HG02885 (cell line): Measurements from ENCODE around the gene ATP6V0E2.
A peak's percentile ranks its signal among the peaks of the same experiment; 100 is the strongest.
"Not testable (repeated sequence)": the region's sequence is repeated elsewhere in the genome, so short reads cannot be mapped to it uniquely, and the experiment has no call there.

Source experiments
- ATAC-seq: cut with Tn5 transposase; IDR thresholded peaks from one replicate; pipeline ENCODE4 v1.9.1; 2021; ENCODE audit warnings: mild to moderate bottlenecking; ENCODE audit not compliant: unreplicated experiment, poor library complexity

ATP6V0E2 gene

DNA sequence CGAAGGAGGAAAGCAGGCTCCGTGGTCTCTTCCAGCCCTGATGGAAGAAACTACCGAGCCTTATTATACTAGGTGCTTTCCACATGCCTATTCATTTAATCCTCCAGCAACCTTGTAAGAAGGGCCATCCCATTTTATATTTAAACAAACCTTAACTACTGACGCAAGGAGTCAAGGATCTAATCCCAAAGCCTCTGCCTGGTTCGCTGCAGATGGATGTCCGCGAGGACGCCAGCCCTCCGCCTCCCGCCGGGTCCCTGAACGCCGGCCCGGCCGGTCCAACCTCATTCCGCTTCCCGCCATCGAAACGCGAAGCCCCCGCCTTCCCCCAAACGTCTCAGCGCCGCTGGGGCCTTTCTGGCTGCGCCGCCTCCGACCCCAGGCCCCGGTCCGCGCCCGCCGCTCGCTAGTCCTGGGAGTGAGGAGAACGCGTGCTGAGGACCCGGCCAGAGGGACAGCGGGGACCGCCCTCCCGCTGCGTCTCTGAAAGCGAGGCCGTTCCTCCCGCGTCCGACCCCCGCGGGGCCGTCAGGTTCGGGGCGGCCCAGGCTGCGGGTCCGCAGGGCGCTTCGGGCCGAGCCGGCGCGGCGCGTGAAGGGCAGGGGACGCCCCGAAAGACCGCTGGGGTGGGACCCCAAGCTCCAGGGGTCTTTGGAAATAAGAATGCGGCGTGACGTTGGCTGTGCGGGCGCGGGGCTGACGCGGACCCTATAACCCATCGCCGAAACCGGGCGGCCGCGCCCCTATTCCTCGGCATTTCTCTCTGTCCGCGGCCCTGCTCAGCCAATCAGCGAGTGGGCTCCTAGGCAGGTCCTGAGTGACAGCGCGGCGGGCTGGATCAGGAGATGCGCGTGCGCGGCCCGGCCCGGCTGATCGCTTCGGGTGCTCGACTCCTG lies at the start of gene ATP6V0E2:
Gene ATP6V0E2 (plus strand): TSS at position 896 of the 896 bp plus-strand sequence. CDS start 97 bp downstream, outside the sequence.
- ATAC-seq = peak; percentile 93

- no peak for ATAC-seq
Observed at GRCh38 chr7:149824301-149824741, 49.4 kb upstream of the ATP6V0E2 start.

DNA sequence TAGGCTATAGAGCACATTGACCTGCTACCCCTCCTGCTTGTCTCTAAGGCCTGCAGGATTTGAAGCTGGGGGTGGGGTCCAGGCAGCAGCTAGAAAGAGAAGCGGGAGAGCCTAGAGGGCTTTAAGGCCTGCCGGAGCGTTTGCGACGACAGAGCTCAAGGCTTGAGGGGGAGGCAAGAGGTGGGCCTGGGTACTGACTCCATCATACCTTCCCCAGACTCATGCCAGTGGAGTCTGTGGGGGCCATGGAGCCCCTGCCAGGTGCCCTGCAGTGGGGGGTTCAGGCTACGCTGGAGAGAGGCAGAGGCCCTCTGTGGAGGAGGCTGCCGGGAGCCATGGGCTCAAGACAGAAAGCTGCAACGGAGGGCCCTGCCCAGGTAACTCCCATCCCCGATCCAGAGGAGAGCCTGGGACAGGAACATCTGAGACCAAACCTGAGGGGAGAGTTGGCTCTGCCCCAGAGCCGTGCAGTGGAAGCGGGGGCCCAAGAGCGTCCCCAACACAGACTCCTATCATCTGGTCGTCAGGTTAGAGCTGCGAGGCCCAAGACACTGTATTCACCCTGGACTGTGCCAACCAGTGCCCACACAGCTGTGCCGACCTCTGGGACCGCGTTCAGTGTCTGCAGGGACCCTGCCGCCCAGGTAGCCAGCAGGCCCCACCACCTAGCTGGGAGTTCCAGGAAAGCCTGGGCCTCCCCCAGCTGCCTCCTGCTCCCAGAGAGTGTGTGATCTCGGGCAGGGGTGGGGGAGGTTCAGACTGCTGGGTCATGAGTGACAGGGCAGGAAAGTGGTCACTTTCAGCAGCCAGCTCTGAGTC lies 48.8 kb upstream of the ATP6V0E2 start:
- ATAC-seq = no peak

GRCh38 chr7:149825567-149826343 lies 48.0 kb upstream of the ATP6V0E2 start:
- no peak for ATAC-seq

DNA sequence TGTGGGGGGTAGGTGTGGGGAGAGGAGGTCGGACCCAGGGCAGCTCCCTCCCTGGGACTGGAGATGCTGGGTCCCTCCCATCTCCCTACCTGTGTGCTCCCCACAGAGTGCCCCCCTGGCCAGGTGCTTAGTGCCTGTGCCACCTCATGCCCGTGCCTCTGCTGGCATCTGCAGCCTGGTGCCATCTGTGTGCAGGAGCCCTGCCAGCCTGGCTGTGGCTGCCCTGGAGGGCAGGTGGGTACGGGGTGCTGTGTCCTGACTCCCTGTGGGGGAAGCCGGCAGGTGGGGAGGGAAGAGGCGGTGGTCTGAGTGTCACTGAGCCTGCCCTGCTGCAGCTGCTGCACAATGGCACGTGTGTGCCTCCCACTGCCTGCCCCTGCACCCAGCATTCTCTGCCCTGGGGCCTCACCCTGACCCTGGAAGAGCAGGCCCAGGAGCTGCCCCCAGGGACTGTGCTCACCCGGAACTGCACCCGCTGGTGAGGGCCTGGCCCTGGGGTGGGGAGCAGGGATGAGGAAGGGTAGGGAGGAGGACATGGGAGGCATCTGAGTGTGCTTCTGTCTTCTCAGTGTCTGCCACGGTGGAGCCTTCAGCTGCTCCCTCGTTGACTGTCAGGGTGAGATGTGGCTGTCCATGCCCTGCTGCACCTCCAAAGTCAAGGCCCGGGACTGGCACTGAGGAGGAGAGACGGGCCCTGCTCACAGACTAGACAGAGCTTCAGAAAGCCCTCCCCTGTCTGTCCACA lies 47.3 kb upstream of the ATP6V0E2 start:
- no peak for ATAC-seq

GRCh38 chr7:149827089-149827981 lies 46.4 kb upstream of the ATP6V0E2 start:
- no peak for ATAC-seq

- no peak for ATAC-seq
Observed at GRCh38 chr7:149828357-149829309, 45.1 kb upstream of the ATP6V0E2 start.

DNA sequence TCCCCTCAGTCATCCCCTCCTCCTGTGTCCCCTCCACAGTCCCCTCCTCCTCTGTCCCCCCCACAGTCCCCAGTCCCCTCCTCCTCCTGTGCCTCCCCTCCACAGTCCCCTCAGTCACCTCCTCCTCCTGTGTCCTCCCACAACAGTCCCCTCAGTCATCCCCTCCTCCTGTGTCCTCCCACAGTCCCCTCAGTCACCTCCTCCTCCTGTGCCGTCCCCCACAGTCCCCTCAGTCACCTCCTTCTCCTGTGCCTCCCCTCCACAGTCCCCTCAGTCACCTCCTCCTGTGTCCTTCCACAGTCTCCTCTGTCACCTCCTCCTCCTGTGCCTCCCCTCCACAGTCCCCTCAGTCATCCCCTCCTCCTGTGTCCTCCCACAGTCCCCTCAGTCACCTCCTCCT lies 43.2 kb upstream of the ATP6V0E2 start:
- ATAC-seq = not testable (repeated sequence)

DNA sequence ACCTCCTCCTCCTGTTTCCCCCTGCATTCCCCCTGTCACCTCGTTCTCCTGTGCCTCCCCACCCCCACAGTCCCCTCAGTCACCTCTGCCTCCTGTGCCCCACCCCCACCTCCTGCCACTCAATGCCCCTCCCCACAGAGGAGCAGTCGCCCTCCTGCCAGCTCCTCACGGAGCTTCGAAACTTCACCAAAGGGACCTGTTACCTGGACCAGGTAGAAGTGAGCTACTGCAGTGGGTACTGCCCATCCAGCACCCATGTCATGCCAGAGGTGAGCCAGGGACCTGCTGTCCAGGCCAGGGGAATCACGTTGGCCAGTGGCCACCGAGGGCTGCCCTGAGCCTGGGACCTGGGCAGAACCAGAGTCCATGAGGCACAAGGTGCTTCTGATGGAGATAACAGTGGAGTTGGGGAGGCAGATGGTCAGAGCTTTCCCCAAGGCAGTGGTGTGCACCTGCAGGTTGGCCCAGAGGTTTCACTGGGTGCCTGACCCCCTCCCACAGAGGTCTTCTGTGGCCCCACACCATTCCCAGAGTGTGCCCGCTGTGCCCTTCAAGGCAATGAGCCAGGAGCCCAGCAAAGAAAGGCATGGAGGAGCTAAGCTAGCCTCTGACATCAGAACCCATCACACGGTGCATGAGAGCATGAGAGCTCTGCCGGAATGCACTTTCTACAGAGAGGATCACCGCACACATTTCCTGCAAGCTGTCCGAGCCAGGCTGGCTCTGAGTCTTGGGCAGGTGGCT lies 42.6 kb upstream of the ATP6V0E2 start:
- ATAC-seq = no peak

- ATAC-seq = no peak
Observed at GRCh38 chr7:149831741-149832219, 42.0 kb upstream of the ATP6V0E2 start.

DNA sequence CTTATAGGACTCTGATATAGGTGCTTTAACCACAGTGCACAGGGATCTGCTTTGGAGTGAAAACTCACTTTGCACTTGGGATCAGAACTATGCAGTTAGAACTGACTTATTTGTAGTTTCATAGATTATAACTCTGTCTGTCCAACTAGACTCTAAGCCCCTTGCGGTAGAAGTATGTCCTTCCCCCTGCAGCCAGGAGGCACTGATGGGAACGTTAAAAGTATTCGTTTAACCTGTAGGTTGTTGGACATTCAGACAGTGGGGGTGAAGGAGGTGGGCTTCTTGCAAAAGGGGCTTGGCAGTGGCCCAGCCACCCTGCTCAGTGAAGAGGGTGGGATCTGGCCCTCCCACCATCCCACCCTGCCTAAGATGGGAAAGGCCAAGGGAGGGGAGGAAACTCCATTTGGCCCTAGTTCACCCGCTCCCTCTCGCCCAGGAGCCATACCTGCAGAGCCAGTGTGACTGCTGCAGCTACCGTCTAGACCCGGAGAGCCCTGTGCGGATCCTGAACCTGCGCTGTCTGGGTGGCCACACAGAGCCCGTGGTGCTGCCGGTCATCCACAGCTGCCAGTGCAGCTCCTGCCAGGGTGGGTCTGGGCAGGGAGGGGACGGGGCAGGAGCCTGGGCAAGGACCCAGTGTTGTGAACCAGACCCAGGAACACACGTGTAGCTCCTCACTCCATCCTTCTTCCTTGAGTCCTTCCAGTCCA lies 41.3 kb upstream of the ATP6V0E2 start:
- ATAC-seq = no peak

GRCh38 chr7:149833495-149834130 lies 40.2 kb upstream of the ATP6V0E2 start:
- no peak for ATAC-seq

DNA sequence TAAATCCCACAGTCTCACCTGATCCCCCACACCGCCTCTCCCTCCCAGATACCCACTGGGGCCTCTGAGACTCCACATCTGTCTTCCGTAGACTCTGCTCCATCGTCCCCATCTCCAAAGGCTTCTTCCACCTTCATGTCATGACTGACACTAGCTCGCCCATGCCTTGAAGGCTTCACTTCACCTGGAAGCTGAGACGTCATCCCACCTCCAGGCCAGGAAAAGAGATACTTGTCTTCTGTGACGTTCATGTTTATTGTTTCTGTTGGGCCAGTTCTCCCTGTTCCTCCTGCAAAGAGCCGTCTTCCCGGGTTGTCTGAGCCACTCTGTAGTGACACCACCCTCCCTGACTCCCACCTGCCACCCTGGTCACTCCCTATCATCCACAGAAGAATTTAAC lies 39.2 kb upstream of the ATP6V0E2 start:
- no peak for ATAC-seq

- no peak for ATAC-seq
Observed at GRCh38 chr7:149836434-149836833, 37.3 kb upstream of the ATP6V0E2 start.

- ATAC-seq = no peak
Observed at GRCh38 chr7:149837564-149838223, 36.1 kb upstream of the ATP6V0E2 start.
